GM21825 (cell line): ENCODE measurements around the gene SLC38A1.
"Not testable (repeated sequence)": the region's sequence is repeated elsewhere in the genome, so short reads cannot be mapped to it uniquely, and the experiment has no call there.

Experiments
- ATAC-seq: cut with Tn5 transposase; IDR thresholded peaks from one replicate; pipeline ENCODE4 v1.9.1; 2021; ENCODE audit warnings: mild to moderate bottlenecking, moderate library complexity; ENCODE audit not compliant: unreplicated experiment

The SLC38A1 gene

DNA sequence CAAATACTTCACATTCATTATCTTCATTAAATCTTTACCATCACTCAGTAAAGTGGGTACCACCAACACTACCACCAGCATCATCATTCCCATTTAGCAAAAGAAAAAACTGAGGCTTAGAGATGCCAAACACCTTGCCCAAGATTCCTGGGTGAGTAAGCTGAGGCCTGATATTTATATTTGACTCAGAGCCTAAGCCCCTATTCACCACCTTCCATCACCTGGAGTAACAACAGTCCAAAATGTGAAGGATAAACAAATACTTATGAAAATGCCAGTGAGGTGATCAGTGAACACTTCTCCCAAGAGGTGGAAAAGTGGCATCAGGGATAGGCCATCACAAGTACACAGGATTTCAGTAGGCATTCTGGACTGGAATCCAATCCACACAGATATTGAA is 3.7 kb downstream of the SLC38A1 start:
- ATAC-seq, result no peak

DNA sequence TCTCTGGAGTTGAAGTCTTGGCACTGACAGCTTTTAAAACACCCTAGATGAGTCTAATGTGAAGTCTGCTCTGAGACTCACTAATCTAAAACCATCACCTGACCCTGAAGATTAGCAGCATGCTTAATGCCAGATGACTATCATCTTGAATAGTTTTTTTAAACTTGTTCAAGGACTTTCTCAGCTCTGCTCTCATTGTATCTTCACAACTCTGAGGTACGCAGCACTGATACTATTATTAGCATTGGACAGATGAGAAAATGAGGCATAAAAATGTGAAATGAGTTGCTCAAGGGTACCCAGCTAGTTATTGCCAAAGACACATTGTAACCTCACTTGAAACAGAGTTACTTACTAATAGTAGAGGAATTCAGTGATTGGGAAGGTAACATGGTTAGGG is 4.8 kb downstream of the SLC38A1 start:
- ATAC-seq, result no peak

DNA sequence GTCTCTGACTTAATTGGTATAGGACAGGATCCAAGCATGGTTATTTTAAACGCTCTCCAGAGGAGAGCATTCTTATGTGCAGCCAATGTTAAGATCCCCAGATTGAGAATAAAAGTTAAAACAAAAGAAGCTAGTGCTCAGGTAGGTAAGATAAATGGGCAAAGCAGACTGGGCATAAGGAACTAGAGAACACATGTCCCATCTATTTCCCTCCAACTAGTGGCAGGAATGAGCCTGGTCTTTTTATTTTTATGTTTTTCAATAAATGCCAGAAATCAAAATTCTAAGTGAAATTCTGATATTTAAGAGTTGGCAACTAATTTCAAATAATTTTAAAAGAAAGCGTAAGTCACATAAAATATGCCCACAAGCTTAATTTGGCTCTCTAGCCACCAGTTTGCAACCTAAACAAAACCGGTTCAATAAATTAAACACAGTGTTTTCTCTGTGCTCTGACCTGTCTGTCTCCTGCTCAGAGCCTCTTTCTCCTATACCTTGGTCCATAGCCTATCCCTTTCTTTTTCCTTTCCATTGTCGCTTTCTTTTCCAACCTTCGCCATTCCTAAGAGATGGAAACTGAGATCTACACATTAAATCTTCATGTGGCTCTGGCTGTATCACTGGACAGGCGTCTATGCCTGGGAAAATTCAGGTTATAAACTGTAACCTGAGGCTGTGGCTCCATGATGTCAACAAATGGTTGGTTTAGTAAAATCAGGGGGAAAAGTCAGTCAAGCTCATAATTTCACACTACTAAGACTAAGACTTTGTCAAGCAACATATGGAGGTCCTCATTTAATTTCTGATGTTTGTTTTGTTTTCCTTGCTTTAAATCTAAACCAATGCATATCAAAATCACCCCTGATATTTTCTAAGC is 5.5 kb downstream of the SLC38A1 start:
- no peak for ATAC-seq

DNA sequence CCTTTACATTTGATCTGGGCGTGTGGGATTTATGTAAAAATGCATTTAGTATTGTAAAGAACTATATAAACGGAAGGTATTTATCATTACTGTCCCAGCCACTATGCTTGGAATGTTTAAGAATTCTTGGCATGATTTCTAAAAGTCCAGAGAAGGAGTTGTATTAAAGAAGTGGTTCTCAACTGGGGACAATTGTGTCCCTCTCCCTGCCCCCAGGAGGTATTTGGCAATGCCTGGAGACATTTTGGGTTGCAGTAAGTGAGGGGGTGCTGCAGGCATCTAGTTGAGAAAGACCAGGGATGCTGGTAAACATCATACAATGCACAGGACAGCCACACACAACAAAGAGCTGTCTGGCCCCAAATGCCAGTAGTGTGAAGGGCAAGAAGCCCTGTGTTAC is 7.2 kb downstream of the SLC38A1 start:
- ATAC-seq, result no peak

DNA sequence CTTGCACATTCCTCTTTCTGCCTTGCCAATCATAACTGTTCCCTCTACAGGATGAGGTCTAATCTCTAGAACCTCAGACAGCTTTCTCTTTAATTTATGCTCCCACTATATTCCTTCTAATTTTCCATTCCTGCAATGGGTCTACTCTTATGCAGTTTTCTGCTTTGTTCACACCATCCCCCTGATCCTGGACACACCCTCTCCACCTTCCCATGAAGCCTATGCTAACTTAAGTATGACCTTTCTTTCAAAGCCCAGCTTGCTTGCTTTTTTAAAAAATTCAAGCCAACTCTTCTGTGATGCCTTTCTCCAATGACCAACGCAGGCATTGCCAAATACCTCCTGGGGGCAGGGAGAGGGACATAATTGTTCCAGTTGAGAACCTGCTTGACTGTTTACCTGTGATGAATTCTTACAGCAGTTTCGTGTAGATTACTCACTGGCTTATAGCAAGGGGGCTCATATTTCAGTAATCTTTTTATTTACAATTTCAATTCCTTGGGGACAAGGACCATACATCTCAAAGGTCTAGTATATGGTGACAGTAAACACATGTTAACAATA is 7.8 kb downstream of the SLC38A1 start:
- no peak for ATAC-seq

DNA sequence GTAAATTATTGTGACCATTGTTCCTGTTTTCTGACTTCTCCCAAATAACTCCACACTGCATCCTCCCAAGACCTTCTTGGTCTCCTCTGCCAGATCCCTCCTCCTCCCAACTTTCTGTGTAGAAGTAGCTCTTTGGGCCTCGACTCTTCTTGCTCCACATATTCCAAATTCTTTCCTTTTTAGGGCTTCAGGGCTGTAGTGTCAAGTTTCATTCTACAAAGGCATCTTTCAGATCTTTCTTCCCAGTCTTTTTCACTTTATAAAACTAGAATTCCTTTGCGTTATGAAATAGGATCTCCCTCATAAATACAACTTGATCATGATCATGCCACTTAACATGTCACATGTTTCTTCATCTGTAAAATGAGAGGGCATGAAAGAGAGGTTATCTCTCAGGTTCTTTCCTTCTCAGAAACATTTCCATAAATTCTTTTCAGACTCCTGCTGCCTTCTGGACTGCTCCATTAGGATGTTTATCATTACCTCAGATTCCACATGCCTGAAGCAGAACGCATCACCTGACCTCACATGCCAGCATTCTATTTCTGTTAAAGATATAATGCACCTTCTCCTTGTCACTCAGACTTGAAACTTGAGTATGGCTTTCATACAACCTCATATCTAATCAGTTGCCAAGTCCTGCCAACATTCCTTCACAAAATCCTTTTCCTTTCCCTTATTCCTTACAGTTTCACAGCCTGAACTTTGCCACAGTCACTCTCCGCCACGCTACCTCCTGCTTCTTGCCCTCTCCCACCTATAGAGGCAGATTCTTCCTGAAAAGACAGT is 8.5 kb downstream of the SLC38A1 start:
- no peak for ATAC-seq

DNA sequence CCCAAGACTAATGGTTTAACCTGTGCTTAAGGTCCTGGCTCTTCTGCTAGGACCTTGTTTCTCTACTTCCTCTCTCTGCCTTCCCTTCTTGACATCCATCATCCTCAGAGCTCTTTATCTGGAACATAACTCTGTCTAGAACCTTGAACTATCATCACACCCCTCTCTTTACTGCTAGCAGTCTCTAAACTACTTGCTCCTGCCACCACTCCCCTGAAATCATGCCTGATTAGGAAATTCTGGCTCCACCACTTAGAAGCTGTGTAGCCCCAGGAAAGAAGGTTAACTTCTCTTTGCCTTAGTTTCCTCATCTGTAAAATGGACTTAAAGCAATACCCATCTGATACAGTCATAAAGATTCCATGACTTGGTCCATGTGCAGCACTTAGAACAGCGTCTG is 9.1 kb downstream of the SLC38A1 start:
- ATAC-seq, result no peak

DNA sequence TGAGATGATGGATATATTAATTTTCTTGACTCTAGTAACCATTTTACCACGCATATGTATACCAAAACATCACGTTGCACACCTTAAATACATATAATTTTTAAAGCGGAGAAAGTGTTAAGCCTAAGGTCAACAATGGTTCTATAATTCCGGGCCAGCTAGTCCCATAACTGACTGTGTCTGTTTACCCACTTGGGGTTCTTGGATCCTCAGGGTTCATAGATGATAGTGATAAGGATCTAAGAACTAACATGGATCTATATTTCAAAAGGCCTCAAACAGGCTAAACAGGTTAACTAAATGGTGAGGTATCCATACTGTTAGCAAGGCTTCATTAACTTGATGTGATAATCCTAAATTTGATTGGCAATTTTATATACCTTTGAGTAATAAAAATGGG is 9.8 kb downstream of the SLC38A1 start:
- no peak for ATAC-seq

DNA sequence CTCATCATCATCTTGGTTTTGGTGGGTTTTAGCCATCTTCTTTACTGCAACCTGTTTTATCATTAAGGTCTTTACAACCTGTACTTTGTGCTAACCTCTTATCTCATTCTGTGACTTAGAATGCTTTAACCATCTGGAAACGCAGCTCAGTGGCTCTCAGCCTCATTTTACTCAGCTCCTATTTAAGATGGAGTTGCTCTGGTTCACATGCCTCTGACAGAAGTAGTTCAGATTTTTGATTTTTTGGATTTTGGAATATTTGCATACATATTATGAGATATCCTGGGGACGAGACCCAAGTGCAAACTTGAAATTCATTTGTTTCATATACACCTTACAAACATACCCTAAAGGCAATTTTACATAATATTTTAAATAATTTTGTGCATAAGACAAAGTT is 10.7 kb downstream of the SLC38A1 start:
- ATAC-seq, result no peak

DNA sequence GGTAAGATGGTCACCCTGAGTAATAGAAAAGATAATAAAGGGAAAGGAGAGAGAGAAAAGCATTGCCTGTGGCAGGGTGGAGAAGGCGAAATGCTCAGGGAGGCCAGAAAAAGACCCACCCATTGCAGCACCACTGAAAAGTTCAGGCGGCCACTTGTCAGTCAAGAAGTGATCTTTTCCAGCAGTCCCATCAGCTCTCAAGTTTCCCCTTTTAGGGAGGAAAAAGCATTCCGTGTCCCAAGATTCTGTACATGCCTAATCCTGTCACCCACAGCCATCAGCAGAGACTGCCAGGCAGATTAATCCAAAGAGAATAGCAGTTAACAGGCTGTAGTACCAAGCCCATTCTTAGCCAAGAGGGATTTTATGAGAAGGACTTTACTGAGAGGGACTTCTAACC is 11.9 kb downstream of the SLC38A1 start:
- ATAC-seq, result no peak

DNA sequence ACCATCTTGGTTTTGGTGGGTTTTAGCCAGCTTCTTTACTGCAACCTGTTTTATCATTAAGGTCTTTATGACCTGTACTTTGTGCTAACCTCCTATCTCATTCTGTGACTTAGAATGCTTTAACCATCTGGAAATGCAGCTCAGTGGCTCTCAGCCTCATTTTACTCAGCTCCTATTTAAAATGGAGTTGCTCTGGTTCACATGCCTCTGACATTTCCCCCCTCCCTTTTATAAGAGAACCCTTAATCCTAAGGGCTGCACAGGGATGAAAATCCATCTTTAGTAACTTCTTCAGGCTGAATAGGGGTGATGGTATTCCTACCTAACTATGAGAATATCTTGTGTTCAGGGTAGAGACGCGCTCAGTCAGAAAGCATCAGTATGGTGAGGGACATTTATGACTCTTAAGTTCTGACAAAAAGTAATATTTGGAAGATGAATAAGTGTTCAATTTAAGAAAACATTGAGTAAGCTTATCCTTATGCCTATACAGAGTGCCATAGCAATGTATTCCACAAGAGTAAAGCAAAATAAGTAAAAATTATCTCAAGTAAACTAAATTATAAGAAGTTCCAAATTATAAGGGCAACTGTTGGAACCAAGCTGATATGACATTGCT is 15.2 kb downstream of the SLC38A1 start:
- ATAC-seq, result no peak

DNA sequence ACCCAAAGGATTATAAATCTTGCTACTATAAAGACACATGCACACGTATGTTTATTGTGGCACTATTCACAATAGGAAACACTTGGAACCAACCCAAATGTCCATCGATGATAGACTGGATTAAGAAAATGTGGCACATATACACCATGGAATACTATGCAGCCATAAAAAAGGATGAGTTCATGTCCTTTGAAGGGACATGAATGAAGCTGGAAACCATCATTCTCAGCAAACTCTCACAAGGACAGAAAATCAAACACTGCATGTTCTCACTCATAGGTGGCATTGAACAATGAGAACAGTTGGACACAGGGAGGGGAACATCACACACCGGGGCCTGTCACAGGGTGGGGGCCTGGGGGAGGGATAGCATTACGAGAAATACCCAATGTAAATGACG is 16.8 kb downstream of the SLC38A1 start:
- not testable (repeated sequence) for ATAC-seq

DNA sequence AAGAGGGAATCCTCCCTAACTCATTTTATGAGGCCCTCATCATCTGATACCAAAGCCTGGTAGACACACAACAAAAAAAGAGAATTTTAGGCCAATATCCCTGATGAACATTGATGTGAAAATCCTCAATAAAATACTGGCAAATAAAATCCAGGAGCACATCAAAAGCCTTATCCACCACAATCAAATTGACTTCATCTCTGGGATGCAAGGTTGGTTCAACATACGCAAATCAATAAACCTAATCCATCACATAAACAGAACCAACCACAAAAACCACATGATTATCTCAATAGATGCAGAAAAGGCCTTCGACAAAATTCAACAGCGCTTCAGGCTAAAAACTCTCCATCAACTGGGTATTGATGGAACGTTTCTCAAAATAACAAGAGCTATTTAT is 18.9 kb downstream of the SLC38A1 start:
- not testable (repeated sequence) for ATAC-seq

DNA sequence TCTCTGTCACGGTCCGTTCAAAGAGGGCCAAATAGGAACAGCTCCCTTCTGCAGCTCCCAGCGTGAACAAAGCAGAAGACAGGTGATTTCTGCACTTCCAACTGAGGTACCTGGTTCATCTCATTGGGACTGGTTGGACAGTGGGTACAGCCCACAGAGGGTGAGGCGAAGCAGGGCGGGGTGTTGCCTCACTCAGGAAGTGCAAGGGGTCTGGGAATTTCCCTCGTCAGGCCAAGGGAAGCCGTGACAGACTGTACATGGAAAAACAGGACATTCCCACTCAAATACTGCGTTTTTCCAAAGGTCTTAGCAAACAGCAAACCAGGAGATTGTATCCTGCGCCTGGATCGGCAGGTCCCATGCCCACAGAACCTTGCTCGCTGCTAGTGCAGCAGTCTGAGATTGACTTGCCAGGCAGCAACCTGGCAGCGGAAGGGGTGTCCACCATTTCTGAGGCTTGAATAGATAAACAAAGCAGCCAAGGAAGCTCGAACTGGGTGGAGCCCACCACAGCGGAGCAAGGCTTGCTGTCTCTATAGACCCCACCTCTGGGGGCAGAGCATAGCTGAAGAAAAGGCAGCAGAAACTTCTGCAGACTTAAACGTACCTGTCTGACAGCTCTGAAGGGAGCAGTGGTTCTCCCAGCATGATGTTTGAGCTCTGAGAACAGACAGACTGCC is 22.7 kb downstream of the SLC38A1 start:
- ATAC-seq, result no peak

DNA sequence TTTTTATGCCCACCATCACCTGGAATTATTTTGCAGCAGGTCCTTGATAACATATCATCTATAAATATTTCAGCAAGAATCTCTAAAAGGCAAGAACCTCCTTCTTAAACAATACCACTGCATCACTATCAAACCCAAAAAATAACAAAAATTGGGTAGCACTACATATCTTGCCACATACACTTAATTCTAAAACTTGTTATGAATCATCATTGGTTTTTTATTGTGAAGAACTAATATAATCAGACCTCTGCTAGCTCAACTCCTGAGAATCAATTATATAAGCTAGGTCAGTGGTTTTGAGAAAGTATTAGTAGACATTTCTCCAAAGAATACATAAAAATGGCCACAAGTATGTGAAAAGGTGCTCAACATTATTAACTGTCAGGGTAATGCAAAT is 23.8 kb downstream of the SLC38A1 start:
- no peak for ATAC-seq

DNA sequence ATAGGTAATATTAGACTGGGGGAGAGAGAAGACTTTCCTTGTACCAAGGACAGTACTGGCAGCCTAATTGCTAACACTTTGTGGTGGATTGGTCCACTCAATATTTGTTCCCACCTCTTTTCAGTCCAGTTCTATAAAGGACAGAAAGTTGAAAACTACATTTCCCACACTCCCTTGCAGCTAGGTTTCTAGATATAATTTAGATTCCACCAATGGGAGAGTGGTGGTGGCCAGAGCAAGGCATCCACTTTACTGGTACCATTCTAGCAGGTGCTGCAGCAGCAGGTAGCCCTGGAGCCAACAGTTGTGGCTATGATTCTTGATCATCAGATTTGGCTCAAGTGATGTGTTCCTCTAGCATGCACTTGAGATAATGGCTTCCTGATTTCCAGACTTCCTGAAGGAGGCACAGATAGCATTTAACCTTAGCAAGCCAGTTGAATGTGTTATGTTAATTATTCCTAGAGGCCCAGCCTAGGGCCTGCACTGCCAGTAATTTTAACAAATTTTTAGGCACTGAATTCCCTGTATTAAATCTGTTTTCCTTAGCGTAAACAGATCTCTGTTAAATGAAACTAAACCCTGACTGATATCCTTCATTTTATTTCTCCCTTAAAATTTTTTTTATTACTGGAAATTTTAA is 24.4 kb downstream of the SLC38A1 start:
- no peak for ATAC-seq

DNA sequence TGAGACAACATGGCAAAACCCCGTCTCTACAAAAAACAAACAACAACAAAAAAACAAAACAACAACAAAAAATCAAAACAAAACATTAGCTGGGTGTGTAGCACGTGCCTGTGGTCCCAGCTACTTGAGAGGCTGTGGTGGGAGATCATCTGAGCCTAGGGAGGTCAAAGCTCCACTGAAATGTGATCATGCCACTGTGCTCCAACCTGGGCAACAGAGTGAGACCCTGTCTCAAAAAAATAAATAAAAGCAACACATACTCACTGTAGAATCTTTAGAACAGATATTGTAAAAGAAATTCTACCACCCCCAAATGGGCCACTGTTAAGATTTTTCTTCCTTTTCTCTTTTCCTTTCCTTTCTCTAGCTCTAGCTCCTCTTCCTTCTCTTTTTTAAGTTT is 26.3 kb downstream of the SLC38A1 start:
- ATAC-seq, result no peak

DNA sequence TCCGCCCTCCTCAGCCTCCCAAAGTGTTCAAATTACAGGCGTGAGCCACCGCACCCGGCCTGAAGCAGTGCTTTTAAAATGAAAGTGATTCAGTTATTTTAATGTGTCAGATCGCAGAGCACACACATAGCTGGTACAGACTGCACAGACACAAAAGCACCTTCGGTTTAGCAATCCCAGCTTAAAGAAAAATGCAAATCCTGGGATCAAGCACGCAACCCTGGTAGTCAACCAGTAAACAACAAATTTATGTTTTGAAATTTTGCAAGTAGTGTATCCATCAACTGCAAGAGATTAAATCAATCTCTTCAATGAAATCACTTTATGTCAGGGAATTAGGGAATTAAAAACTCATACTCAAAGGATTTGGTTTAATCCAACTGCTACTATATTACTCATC is 28.4 kb downstream of the SLC38A1 start:
- no peak for ATAC-seq

DNA sequence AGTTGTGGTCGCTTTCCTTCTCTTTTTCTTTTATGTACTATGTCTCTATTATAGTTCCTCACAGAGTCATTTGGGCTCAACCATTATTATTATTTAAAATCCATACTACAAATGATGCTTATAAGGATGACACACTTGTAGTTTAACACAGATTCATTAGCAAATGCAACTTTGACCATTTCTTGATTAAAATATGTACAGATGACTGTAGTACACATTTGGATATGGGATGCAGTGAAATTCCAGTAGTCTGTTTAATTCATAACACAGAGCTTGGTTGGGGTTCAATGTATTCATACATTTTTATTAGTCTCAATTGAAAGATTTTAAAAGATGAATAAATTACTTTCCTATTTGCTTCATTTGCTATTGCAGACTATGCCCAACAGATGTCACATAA is 30.0 kb downstream of the SLC38A1 start:
- ATAC-seq, result no peak

DNA sequence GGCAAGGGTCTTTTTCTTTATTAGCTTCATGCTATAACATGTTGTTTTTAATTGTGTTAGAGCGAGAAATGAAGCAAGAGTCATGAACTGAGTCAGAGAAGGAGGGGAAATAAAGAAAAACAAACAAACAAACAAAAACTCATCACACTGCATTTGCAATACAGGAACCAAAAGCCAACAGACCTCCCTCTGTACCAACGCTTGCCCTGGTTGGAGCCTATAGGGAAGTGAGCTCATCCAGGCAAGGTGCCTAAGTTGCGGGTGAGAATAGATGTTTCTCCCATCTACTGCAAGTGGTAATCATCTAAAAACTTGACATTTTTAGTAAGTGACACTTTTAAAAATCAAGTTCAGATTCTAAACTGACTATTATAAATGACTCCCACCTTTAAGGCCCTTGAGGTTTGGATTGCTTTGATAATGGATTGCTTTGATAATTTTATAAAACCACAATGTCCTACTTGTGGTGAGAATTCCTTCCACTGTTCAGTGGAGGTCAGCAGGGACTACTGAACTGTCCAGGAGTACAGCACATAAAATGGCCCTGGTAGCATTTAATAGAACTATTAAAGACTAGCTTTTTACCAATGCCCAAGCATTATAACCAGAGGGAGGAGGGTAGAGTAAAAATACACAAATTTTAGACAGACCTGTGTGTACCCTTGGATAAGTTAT is 31.3 kb downstream of the SLC38A1 start:
- no peak for ATAC-seq
